ENCODE measurements around the gene AEBP1.

Gene AEBP1

GRCh38 chr7:44131173-44132029 is 27.3 kb downstream of the AEBP1 start:
- DNase-seq (ENCODE audit: low read depth in 2 of 2): peak in 1 of 2 donors; percentile 55
- TF ChIP-seq CTCF (IDR thresholded peaks at IDR 0.05; ENCODE audit: low read depth, low read length): peak; percentile 15
- no peak overlapping the region for H3K4me3 ChIP-seq (replicated peaks in 1 of 2; ENCODE audit: low read depth in 2 of 2, low read length in 2 of 2)

GRCh38 chr7:44132039-44132438 is 27.9 kb downstream of the AEBP1 start:
- no peak for TF ChIP-seq CTCF (IDR thresholded peaks at IDR 0.05; ENCODE audit: low read depth, low read length)
- DNase-seq (ENCODE audit: low read depth in 2 of 2): peak in 1 of 2 donors; percentile 75
- no peak overlapping the region for H3K4me3 ChIP-seq (replicated peaks in 1 of 2; ENCODE audit: low read depth in 2 of 2, low read length in 2 of 2)

GRCh38 chr7:44133295-44133694 is 29.1 kb downstream of the AEBP1 start:
- DNase-seq (ENCODE audit: low read depth in 2 of 2): no peak
- TF ChIP-seq CTCF (IDR thresholded peaks at IDR 0.05; ENCODE audit: low read depth, low read length): no peak
- H3K4me3 ChIP-seq (replicated peaks in 1 of 2; ENCODE audit: low read depth in 2 of 2, low read length in 2 of 2): no peak overlapping the region

- no peak for TF ChIP-seq CTCF (IDR thresholded peaks at IDR 0.05; ENCODE audit: low read depth, low read length)
- no peak for DNase-seq (ENCODE audit: low read depth in 2 of 2)
- no peak overlapping the region for H3K4me3 ChIP-seq (replicated peaks in 1 of 2; ENCODE audit: low read depth in 2 of 2, low read length in 2 of 2)
Observed at GRCh38 chr7:44134943-44135628, 30.9 kb downstream of the AEBP1 start.

- no peak for TF ChIP-seq CTCF (IDR thresholded peaks at IDR 0.05; ENCODE audit: low read depth, low read length)
- no peak for DNase-seq (ENCODE audit: low read depth in 2 of 2)
Observed at GRCh38 chr7:44136731-44137130, 32.6 kb downstream of the AEBP1 start.

GRCh38 chr7:44138698-44139097 is 34.6 kb downstream of the AEBP1 start:
- DNase-seq (ENCODE audit: low read depth in 2 of 2): no peak
- TF ChIP-seq CTCF (IDR thresholded peaks at IDR 0.05; ENCODE audit: low read depth, low read length): no peak
- no peak overlapping the region for H3K4me3 ChIP-seq (replicated peaks in 1 of 2; ENCODE audit: low read depth in 2 of 2, low read length in 2 of 2)

More at GRCh38 chr7:44136731-44137130, 32.6 kb downstream of the AEBP1 start:
- no peak overlapping the region for H3K4me3 ChIP-seq (replicated peaks in 1 of 2; ENCODE audit: low read depth in 2 of 2, low read length in 2 of 2)

All from cardiac fibroblast (primary cell).